Mesodermal cell (in vitro differentiated cells): ENCODE measurements around the gene SLCO3A1.

Experiments
- H3K27ac ChIP-seq: 2 replicates; pipeline ENCODE4 v1.7.0; 2013; ENCODE audit warnings: mild to moderate bottlenecking, low read depth, low read length, moderate library complexity; ENCODE audit not compliant: severe bottlenecking
- H3K36me3 ChIP-seq: 2 replicates; pipeline ENCODE4 v1.7.1; 2013; ENCODE audit warnings: mild to moderate bottlenecking, low read length, moderate library complexity; ENCODE audit not compliant: control insufficient read depth, insufficient read depth
- H3K4me1 ChIP-seq: one replicate; pipeline ENCODE4 v1.7.1; 2013; ENCODE audit warnings: mild to moderate bottlenecking, low read length; ENCODE audit not compliant: insufficient read depth, control insufficient read depth, poor library complexity, severe bottlenecking
- H3K4me3 ChIP-seq: 2 replicates; pipeline ENCODE4 v1.7.0; 2013; ENCODE audit warnings: low read length, control low read depth, mild to moderate bottlenecking; ENCODE audit not compliant: insufficient read depth, poor library complexity, severe bottlenecking; ENCODE audit errors: extremely low read depth
- H3K9me3 ChIP-seq: 2 replicates; pipeline ENCODE4 v1.7.1; 2013; ENCODE audit warnings: mild to moderate bottlenecking, low read length, moderate library complexity; ENCODE audit not compliant: control insufficient read depth
- WGBS, 2 experiments: methylation state at CpG; one replicate each; pipeline ENCODE4 v1.1.5; 2013; ENCODE audit warnings: missing lambda C conversion rate in 2 of 2; ENCODE audit not compliant: insufficient coverage in 2 of 2; 5-methylcytosine and 5-hydroxymethylcytosine counted together

Gene SLCO3A1

DNA sequence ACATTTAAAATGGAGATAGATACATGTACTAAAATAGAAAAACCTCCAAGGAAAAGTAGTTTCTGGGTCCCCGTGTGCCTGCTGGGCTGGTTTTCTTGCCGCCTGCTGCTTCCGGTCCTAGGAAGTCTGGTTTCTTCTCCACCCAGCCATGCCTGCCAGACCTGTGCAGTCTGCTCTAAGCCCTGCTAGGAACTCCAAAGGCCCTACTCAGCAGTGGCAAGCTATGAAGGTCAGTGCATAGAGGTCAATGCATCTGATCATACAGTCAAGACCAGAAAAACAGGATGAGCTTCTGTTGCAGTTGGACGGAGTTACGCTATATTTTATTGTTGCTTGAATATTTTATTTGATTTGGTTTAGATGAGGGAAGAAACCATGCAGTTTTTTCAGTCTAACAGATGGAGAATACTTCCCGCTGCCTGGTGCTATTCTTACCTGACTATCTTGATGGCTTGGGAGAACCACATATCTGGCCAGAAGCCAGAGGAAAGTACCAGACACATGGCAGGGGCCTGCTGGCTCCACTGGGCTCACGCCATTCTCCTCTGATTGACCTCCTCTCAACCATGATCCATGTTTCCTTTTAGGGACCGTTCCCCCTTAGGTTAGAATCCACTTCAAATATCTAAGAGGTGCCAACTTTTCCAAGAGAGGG, 313.4 kb downstream of the SLCO3A1 start:
- Histone ChIP-seq H3K36me3 (no peaks in the 10 kb centered on the region), H3K4me1 (peaks cover 30% of the 10 kb centered on the region), H3K9me3 (no peaks in the 10 kb centered on the region), H3K4me3 (no peak overlapping the region), H3K27ac (no peak overlapping the region)
- 85 to 99% methylated on average over 5 to 7 of the region's 8 CpGs for WGBS, 2 experiments

DNA sequence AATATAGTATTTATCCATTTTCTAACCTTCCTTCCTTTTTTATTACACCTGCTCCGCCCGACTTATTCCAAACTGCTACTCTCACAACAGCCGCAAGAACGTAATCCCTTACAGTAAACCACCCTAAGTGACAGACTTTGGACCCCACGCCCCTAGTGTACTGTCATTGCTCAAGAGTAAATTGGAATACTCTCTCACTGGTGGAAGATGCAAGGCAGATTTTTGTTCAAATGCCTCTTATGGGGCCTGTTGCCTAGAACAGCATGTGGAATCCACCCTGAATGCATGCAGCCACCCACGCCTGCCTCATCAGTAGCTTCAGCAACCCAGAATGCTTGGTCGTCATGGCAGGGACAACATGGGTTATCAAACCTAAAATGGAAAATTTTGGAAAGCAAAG, 313.9 kb downstream of the SLCO3A1 start:
- no peaks in the 10 kb centered on the region for H3K36me3 ChIP-seq
- peaks cover 30% of the 10 kb centered on the region for H3K4me1 ChIP-seq
- H3K4me3 ChIP-seq, result no peak overlapping the region
- H3K9me3 ChIP-seq, result no peaks in the 10 kb centered on the region
- 89 to 96% methylated on average over 3 of the region's 7 CpGs for WGBS, 2 experiments
- no peak overlapping the region for H3K27ac ChIP-seq

DNA sequence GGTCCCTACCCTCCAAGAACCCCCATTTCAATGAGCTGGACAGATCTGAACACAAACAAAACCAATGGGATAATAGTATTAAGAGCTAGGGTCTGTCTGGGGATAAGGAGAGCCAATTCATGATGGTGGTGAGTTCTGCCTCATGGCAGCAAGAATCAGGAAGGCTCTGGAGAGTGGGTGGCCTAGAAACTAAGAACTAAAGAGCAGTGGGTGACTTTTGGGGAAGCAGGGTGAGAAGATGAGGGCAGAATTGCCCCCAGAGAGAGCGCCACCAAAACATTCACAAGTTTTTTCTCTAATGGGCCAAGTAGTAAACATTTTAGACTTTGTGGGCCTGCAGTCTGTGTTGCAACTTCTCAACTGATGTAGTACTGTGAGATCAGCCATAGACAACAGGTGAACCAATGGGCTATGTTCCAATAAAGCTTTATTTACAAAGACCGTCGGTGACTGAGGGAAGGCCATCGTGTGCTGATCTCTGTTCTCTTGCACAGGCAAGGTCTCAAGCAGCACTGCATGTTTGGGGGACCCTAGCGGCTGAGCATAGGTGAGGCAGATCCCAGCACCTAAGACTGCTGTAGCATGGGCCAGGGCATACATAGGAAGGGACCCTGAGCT, 314.7 kb downstream of the SLCO3A1 start:
- no peaks in the 10 kb centered on the region for H3K9me3 ChIP-seq
- peaks cover 30% of the 10 kb centered on the region for H3K4me1 ChIP-seq
- no peaks in the 10 kb centered on the region for H3K36me3 ChIP-seq
- H3K4me3 ChIP-seq, result no peak overlapping the region
- no peak overlapping the region for H3K27ac ChIP-seq
- WGBS, 2 experiments, result 90 to 98% methylated on average over 4 to 5 of the region's 5 CpGs

DNA sequence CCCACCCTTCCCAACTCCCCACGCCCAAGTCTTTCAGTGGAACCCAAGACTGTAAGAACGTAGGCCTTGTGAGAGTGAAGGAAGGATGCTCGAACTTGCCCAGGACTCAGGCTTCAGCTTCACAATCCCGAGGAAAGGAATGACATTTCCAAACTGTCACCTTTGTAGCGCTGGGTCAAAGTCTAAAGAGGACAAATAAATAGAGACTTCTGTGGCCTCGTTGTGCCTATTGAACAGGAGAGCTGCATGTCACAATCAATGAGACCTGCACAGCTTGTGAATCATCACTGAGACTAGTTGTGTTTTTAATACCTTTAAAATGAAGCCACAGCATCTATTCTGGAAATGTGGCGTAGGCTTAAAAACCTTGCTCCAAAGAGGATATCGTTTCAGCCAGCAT, 317.4 kb downstream of the SLCO3A1 start:
- no peaks in the 10 kb centered on the region for H3K9me3 ChIP-seq
- peaks cover 6% of the 10 kb centered on the region for H3K4me1 ChIP-seq
- no peak overlapping the region for H3K27ac ChIP-seq
- WGBS, 2 experiments, result 86 to 94% methylated on average over 6 to 7 of the region's 8 CpGs
- H3K4me3 ChIP-seq, result no peak overlapping the region
- no peaks in the 10 kb centered on the region for H3K36me3 ChIP-seq

DNA sequence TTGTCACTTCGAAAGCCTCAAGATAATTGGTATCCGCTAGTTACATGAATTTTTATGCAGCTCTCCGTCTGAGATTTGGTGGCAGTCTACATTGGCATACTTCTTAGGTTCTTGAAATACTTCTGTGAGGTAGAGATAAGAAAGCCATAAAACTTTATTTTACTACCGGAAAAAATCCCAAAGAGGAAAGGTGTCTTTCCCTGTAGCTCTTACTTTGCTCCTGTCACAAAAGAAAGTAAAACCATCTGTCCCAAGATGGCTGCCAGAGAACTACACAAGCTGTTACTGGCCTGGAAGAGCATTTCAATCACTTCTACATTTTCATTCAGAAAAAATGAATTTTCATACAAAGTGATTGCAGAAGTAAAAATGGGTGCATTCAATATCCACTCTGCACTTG, 325.4 kb downstream of the SLCO3A1 start:
- Histone ChIP-seq H3K4me3 (no peak overlapping the region), H3K36me3 (no peaks in the 10 kb centered on the region), H3K9me3 (no peaks in the 10 kb centered on the region), H3K4me1 (no peaks in the 10 kb centered on the region), H3K27ac (no peak overlapping the region)
- WGBS, 2 experiments, result 83 to 100% methylated on average over 1 to 2 of the region's 4 CpGs

DNA sequence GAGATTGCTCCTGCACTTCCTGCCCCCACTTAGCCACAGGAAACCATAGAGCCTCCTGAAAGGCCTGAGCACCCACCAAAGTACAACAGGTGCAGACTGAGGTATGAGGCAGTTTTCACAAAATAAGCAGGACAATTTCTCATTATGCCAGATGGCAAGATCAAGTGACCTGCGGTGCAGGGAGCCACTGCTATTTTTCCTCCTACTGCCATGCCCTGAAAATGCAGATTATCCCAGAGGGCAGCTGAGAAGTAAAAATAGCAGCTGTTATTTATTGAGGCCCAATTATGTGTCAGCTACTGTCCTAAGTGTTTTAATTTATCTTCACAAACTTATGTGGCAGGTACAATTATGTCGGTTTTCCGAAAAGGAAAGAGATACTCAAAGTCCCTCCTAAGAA, 330.6 kb downstream of the SLCO3A1 start:
- WGBS, 2 experiments, result 80 to 100% methylated on average over 1 of the region's 3 CpGs

DNA sequence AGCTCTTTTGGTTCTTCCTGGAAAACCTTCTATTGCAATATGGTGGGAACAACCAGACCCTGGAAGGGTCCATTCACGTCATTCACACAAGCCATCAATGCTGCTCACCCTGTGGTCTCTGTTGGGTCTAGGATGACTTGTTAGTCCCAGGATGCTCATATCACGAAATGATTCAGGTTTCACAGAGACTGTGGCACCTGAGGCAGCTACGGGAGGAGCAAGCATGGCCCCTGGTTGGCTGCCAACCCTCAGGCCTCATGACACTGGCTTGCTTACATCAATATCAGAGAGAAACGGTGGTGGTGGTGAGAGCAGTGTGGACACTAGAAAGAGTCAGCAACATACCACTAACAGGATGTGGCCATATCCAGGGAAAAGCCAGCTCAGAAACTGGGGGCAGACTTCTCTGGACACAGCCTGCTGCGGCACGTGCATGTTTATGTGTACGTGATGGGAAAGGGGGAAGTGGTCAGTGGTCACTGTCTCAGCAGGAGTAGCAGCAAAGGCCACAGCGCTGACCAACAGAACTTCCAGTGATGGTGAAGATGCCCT, 331.2 kb downstream of the SLCO3A1 start:
- Histone ChIP-seq H3K27ac (no peak overlapping the region), H3K9me3 (no peaks in the 10 kb centered on the region), H3K36me3 (no peaks in the 10 kb centered on the region), H3K4me3 (no peak overlapping the region), H3K4me1 (no peaks in the 10 kb centered on the region)
- 83 to 96% methylated on average over 3 to 5 of the region's 8 CpGs for WGBS, 2 experiments

More for the DNA sequence above, 330.6 kb downstream of the SLCO3A1 start:
- Histone ChIP-seq H3K36me3 (no peaks in the 10 kb centered on the region), H3K27ac (no peak overlapping the region), H3K4me1 (no peaks in the 10 kb centered on the region), H3K4me3 (no peak overlapping the region), H3K9me3 (no peaks in the 10 kb centered on the region)

DNA sequence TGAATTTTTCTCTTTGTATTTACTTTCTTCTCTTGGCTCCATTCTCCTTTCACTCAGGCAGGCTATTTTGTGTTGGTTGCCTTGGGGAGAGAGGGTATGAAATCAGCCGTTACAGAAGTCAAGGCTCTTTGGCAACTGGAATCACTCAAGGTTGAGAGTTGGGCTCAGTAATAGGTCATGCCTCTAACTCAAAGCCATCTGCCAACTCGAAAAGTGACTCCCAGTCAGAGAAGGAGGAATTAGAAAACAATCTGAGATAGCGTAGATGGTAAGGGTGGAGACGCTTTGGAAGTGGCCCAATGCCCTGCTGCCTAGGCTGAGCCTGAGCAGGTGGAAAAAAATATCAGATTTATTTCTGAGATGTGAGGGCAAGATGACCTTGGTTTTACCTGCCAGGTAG, 334.5 kb downstream of the SLCO3A1 start:
- Histone ChIP-seq H3K27ac (no peak overlapping the region), H3K9me3 (no peaks in the 10 kb centered on the region), H3K36me3 (no peaks in the 10 kb centered on the region), H3K4me3 (no peak overlapping the region), H3K4me1 (no peaks in the 10 kb centered on the region)
- 100% methylated on average over 2 to 4 of the region's 4 CpGs for WGBS, 2 experiments

DNA sequence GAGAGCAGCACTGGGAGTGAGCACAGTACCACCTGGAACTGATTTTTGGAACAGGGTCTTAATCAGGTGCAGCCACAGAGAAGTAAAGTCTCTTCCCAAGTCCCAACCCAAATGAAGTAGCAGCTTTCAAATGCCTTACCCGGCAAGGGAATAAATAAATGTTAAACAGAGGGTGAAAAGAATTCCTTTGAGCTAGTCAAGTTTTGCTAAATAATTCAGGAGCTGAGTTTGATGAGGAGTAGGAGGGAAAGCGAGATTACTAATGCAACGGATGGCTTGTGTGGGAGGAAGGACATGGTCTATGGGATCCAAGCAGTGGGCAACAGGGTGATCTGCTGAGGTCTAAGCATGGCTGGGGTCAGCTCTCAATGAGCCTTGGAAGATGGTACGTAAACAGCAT, 335.7 kb downstream of the SLCO3A1 start:
- Histone ChIP-seq H3K27ac (no peak overlapping the region), H3K9me3 (no peaks in the 10 kb centered on the region), H3K4me3 (no peak overlapping the region), H3K4me1 (no peaks in the 10 kb centered on the region), H3K36me3 (no peaks in the 10 kb centered on the region)
- 88 to 91% methylated on average over 3 to 4 of the region's 4 CpGs for WGBS, 2 experiments

DNA sequence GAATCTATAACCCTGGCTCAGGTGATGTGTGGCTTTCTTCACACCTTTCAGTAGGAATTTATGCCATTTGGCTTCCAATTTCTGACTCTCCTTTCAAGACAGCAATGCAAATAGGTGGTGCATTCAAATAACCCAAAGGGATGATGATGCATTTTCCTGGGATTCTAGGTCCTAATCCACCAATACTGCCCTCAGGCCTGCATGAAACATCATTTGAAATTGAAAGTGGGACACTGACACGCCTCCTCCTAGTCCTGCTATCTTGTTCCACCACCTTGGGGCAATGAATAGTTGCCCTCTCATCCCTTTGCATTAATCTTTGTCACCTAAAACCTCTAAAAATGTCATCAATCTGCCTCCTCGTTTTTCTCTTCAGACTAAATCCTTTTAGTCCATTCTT, 341.7 kb downstream of the SLCO3A1 start:
- Histone ChIP-seq H3K27ac (no peak overlapping the region), H3K4me1 (no peaks in the 10 kb centered on the region), H3K9me3 (no peaks in the 10 kb centered on the region), H3K4me3 (no peak overlapping the region), H3K36me3 (no peaks in the 10 kb centered on the region)
- WGBS, 2 experiments, result 83 to 100% methylated on average over 1 of the region's 2 CpGs

DNA sequence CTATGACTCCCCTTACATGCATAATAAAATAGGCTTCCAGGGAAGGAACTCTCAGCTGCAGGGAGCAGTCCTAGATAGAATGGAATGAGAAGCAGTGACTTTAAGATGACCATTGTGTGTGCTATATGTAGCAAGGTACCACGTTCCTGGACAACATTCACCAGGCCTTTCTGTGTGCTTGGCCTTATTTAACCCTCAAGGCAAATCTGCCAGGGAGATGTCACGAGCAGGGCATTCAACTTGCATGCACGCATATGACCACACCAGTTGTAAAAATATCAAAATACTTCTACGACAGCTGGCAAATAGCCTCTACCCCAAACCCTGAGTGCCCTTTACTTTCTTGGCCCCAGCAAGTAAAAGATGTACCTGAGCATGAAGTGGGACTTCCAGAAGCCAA, 342.8 kb downstream of the SLCO3A1 start:
- H3K36me3 ChIP-seq, result no peaks in the 10 kb centered on the region
- H3K27ac ChIP-seq, result no peak overlapping the region
- H3K4me3 ChIP-seq, result no peak overlapping the region
- whole genome bisulfite sequencing, 2 experiments, result 89 to 100% methylated on average over 1 to 3 of the region's 4 CpGs
- H3K4me1 ChIP-seq, result no peaks in the 10 kb centered on the region
- H3K9me3 ChIP-seq, result no peaks in the 10 kb centered on the region
